Nephron progenitor cell (in vitro differentiated cells): ENCODE data around the gene AHCYL1.

Experiments
- DNase-seq: peaks from one replicate; pipeline ENCODE4 v3.0.0; 2021
- H3K27ac Mint-ChIP-seq: 2 replicates; pipeline ENCODE4 v1.8.0; 2021; ENCODE audit warnings: mild to moderate bottlenecking, moderate library complexity, mixed read lengths
- H3K27me3 Mint-ChIP-seq: 2 replicates; pipeline ENCODE4 v1.8.0; 2021; ENCODE audit warnings: mild to moderate bottlenecking, low read depth, mixed read lengths; ENCODE audit not compliant: poor library complexity
- H3K36me3 Mint-ChIP-seq: 2 replicates; pipeline ENCODE4 v1.8.0; 2021; ENCODE audit warnings: low read depth, mixed read lengths
- H3K4me1 Mint-ChIP-seq: 2 replicates; pipeline ENCODE4 v1.8.0; 2021; ENCODE audit warnings: mixed read lengths
- H3K4me3 Mint-ChIP-seq: 2 replicates; pipeline ENCODE4 v1.8.0; 2021; ENCODE audit warnings: mild to moderate bottlenecking, moderate library complexity, mixed read lengths
- H3K9me3 Mint-ChIP-seq: 2 replicates; pipeline ENCODE4 v1.8.0; 2021; ENCODE audit warnings: mild to moderate bottlenecking, moderate library complexity, mixed read lengths
- TF ChIP-seq, protein P1 (sequence below): fragments of 200-600 bp; sonication (generic); IDR thresholded peaks from 2 replicates; pipeline ENCODE4 v1.5.0; 2021; ENCODE audit warnings: antibody characterized with exemption

The AHCYL1 gene

GRCh38 chr1:110056285-110056683 is 71.7 kb downstream of the AHCYL1 start:
- H3K4me1 Mint-ChIP-seq: peaks cover 86% of the 10 kb centered on the region
- no peaks in the 10 kb centered on the region for H3K9me3 Mint-ChIP-seq
- peaks cover 57% of the 10 kb centered on the region for H3K36me3 Mint-ChIP-seq
- no peak overlapping the region for H3K27ac Mint-ChIP-seq
- no peak overlapping the region for H3K4me3 Mint-ChIP-seq
- H3K27me3 Mint-ChIP-seq: no peaks in the 10 kb centered on the region
- DNase-seq: no peak
- TF ChIP-seq, protein P1, sequence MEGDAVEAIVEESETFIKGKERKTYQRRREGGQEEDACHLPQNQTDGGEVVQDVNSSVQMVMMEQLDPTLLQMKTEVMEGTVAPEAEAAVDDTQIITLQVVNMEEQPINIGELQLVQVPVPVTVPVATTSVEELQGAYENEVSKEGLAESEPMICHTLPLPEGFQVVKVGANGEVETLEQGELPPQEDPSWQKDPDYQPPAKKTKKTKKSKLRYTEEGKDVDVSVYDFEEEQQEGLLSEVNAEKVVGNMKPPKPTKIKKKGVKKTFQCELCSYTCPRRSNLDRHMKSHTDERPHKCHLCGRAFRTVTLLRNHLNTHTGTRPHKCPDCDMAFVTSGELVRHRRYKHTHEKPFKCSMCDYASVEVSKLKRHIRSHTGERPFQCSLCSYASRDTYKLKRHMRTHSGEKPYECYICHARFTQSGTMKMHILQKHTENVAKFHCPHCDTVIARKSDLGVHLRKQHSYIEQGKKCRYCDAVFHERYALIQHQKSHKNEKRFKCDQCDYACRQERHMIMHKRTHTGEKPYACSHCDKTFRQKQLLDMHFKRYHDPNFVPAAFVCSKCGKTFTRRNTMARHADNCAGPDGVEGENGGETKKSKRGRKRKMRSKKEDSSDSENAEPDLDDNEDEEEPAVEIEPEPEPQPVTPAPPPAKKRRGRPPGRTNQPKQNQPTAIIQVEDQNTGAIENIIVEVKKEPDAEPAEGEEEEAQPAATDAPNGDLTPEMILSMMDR: no peak

GRCh38 chr1:110056776-110057175 is 72.2 kb downstream of the AHCYL1 start:
- Mint-ChIP-seq H3K9me3 (no peaks in the 10 kb centered on the region), H3K4me3 (no peak overlapping the region), H3K27ac (no peak overlapping the region), H3K36me3 (peaks cover 55% of the 10 kb centered on the region), H3K4me1 (peaks cover 86% of the 10 kb centered on the region), H3K27me3 (no peaks in the 10 kb centered on the region)
- DNase-seq: no peak
- TF ChIP-seq, protein P1: no peak

DNA sequence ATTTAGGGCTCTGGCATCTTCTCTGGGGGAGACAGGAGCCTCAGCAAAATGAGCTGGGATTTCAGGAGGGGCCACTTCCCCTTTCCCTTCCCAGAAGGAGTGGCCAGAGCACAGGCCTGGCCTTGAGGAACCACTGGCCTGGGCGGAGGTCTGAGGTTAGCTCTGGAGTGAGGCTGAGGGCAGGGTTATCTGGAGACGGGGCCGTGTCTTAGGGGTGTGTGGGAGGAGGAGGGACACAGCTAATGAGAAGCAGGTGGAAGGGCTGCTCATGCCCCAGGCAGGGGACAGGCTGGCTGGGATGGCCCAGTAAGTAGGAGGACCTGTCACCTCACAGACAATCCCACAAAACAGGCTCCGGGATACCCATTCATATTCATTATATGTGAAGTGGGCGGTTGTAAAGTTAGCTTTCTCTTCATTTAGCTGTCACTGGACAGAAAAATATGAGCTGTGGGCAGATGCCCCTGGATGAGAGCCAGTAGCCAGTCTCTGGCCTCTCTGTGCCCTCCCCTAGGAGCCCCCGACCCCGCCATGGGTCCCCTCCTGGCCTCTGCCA is 73.5 kb downstream of the AHCYL1 start:
- peak overlapping the region; percentile 80 for H3K27ac Mint-ChIP-seq
- H3K36me3 Mint-ChIP-seq: peaks cover 50% of the 10 kb centered on the region
- peak overlapping the region; percentile 48 for H3K4me3 Mint-ChIP-seq
- DNase-seq: no peak
- H3K27me3 Mint-ChIP-seq: no peaks in the 10 kb centered on the region
- TF ChIP-seq, protein P1: no peak
- peaks cover 88% of the 10 kb centered on the region for H3K4me1 Mint-ChIP-seq
- H3K9me3 Mint-ChIP-seq: no peaks in the 10 kb centered on the region

DNA sequence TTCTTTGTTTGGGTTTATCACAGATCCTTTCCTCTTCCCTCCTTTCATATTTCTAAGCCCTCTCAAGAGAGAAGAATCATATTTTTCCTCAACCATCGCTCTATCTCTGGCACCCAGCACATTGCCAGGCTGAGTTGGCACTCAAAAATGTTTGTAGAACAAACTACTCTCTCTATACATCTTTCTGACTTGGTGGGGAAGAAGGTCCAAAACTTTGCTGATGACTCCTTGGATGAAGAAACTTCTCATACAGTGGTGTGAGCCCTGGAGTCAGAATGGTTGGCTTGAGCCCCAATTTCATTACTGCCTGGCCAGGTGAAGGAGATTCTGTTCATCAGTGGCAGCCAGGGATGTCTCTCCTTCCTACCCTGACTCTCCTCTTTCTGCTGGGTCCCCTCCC is 74.0 kb downstream of the AHCYL1 start:
- peak overlapping the region; percentile 69 for H3K27ac Mint-ChIP-seq
- H3K4me1 Mint-ChIP-seq: peaks cover 87% of the 10 kb centered on the region
- peaks cover 48% of the 10 kb centered on the region for H3K36me3 Mint-ChIP-seq
- peaks cover 2% of the 10 kb centered on the region for H3K27me3 Mint-ChIP-seq
- peak overlapping the region; percentile 48 for H3K4me3 Mint-ChIP-seq
- TF ChIP-seq, protein P1: no peak
- no peak for DNase-seq
- H3K9me3 Mint-ChIP-seq: no peaks in the 10 kb centered on the region

DNA sequence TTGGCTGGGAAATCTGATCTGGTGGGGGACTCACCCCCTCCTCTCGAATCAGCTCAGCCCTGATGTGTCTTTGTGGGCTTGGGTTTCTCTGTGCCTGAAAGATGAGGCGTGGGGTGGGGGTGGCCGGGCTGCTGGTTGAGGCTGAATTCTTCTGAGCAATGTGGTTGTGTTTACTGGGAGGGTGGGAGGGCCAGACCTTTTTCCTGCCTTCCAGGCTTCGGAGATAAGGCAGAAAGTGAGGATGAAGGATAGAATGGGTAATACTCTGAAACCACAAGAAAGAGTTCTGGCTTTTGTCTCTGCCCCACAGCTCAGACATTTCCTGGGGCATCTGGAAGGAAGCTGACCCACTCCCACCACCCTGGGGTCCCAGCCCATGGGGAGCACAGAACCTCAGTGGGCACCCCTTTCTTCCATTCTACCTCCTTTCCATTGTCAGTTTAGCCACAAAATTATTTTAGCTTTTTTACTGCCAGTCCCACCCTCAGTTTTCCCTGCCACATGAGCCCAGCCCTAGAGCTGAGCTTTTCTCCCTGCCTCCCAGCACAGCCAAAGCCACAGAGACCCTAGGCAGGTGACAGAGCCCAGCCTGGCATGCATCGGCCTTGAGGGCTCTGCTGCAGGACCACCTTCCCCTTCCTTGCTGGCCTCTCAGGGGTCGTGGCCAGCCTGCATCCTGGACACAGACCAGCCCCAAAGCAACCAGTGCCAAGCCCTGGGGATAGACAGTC is 74.7 kb downstream of the AHCYL1 start:
- peaks cover 83% of the 10 kb centered on the region for H3K4me1 Mint-ChIP-seq
- TF ChIP-seq, protein P1: no peak
- H3K27me3 Mint-ChIP-seq: peaks cover 8% of the 10 kb centered on the region
- H3K36me3 Mint-ChIP-seq: peaks cover 41% of the 10 kb centered on the region
- no peaks in the 10 kb centered on the region for H3K9me3 Mint-ChIP-seq
- H3K27ac Mint-ChIP-seq: peak overlapping the region; percentile 77
- H3K4me3 Mint-ChIP-seq: peak overlapping the region; percentile 48
- peak; percentile 58 for DNase-seq
